GM23338 (cell line): ENCODE data around the gene DDX56. TPM values are rescaled to one million over a fixed set of nuclear protein-coding genes. Genes with fewer than 3 reads are reported as not detected.

Source experiments
- ATAC-seq: fragments of 200-7000 bp; cut with Tn5 transposase; 3 replicates; pipeline ENCODE4 v1.9.1; 2020
- DNase-seq: peaks from one replicate; pipeline ENCODE4 v3.0.0-alpha.2; 2015; ENCODE audit warnings: low spot score
- H2AFZ ChIP-seq: fragments of 200-600 bp; sonication (generic); 2 replicates; pipeline ENCODE4 v1.8.0; 2016; ENCODE audit warnings: antibody characterized with exemption, mild to moderate bottlenecking, moderate library complexity
- H3F3A ChIP-seq: fragments of 200-600 bp; sonication (generic); replicated peaks from 2 replicates; pipeline ENCODE4 v1.8.0; 2017; ENCODE audit warnings: antibody characterized with exemption, mixed run types, low read depth
- H3K27ac ChIP-seq: fragments of 200-600 bp; sonication (generic); 2 replicates; pipeline ENCODE4 v1.6.1; 2016; ENCODE audit warnings: low read depth
- H3K27me3 ChIP-seq: fragments of 200-600 bp; sonication (generic); 2 replicates; pipeline ENCODE4 v1.8.0; 2016; ENCODE audit warnings: mild to moderate bottlenecking, mixed run types, moderate library complexity; ENCODE audit not compliant: insufficient read depth
- H3K36me3 ChIP-seq: fragments of 200-600 bp; sonication (generic); 2 replicates; pipeline ENCODE4 v1.8.0; 2016; ENCODE audit warnings: mild to moderate bottlenecking; ENCODE audit not compliant: insufficient read depth
- H3K4me1 ChIP-seq: fragments of 200-600 bp; sonication (generic); 2 replicates; pipeline ENCODE4 v1.8.0; 2016; ENCODE audit warnings: mild to moderate bottlenecking, moderate library complexity; ENCODE audit not compliant: insufficient read depth
- H3K4me2 ChIP-seq: fragments of 200-600 bp; sonication (generic); 2 replicates; pipeline ENCODE4 v1.7.1; 2017; ENCODE audit warnings: mixed run types
- H3K4me3 ChIP-seq: fragments of 200-600 bp; sonication (generic); 2 replicates; pipeline ENCODE4 v1.6.1; 2016; ENCODE audit warnings: mixed run types
- H3K79me2 ChIP-seq: fragments of 200-600 bp; sonication (generic); replicated peaks from 2 replicates; pipeline ENCODE4 v1.8.0; 2017; ENCODE audit warnings: mild to moderate bottlenecking; ENCODE audit not compliant: insufficient read depth
- H3K9me2 ChIP-seq: fragments of 200-600 bp; sonication (generic); 2 replicates; pipeline ENCODE4 v1.8.0; 2017; ENCODE audit not compliant: insufficient read depth
- H4K20me1 ChIP-seq: fragments of 200-600 bp; sonication (generic); replicated peaks from 2 replicates; pipeline ENCODE4 v1.8.0; 2017; ENCODE audit warnings: mild to moderate bottlenecking; ENCODE audit not compliant: insufficient read depth
- H3K27ac Mint-ChIP-seq: 2 replicates; pipeline ENCODE4 v1.8.0; 2020; ENCODE audit warnings: inconsistent platforms, mild to moderate bottlenecking, moderate library complexity, mixed read lengths
- H3K27me3 Mint-ChIP-seq: 3 replicates; pipeline ENCODE4 v1.8.0; 2022; ENCODE audit warnings: low read depth, mild to moderate bottlenecking, moderate library complexity, mixed read lengths, inconsistent platforms; ENCODE audit not compliant: insufficient read depth, poor library complexity
- H3K36me3 Mint-ChIP-seq: 3 replicates; pipeline ENCODE4 v1.8.0; 2021; ENCODE audit warnings: low read depth, mild to moderate bottlenecking, inconsistent platforms, moderate library complexity, mixed read lengths
- H3K4me1 Mint-ChIP-seq: 3 replicates; pipeline ENCODE4 v1.8.0; 2020; ENCODE audit warnings: mild to moderate bottlenecking, inconsistent platforms, mixed read lengths
- H3K4me3 Mint-ChIP-seq: 3 replicates; pipeline ENCODE4 v1.8.0; 2021; ENCODE audit warnings: moderate library complexity, mild to moderate bottlenecking, inconsistent platforms, mixed read lengths
- H3K9me3 Mint-ChIP-seq: 3 replicates; pipeline ENCODE4 v1.8.0; 2020; ENCODE audit warnings: moderate library complexity, mild to moderate bottlenecking, inconsistent platforms, mixed read lengths
- CREB1 ChIP-seq: fragments of 250-450 bp; sonication (Bioruptor Pico); IDR thresholded peaks from 2 replicates; pipeline ENCODE4 v1.5.0; 2020; ENCODE audit warnings: low read depth, mild to moderate bottlenecking, moderate library complexity
- CTCF ChIP-seq, 2 experiments: fragments of 200-600 bp in 1 of 2; sonication (generic) in 1 of 2; conservative IDR thresholded peaks; 2 replicates each; pipeline versions ENCODE4 v1.5.1 to v1.6.1; 2016 to 2017; ENCODE audit warnings: antibody characterized with exemption in 2 of 2, low read depth in 2 of 2, mild to moderate bottlenecking in 2 of 2, moderate library complexity in 1 of 2
- ETS1 ChIP-seq: IDR thresholded peaks from 2 replicates; pipeline ENCODE4 v1.6.1; 2016; ENCODE audit warnings: antibody characterized with exemption
- EZH2phosphoT487 ChIP-seq: fragments of 200-600 bp; sonication (generic); IDR thresholded peaks from one replicate; pipeline ENCODE4 v1.8.1; 2018; ENCODE audit warnings: antibody characterized with exemption; ENCODE audit not compliant: unreplicated experiment
- JUNB ChIP-seq: IDR thresholded peaks from one replicate; pipeline ENCODE4 v1.6.1; 2016; ENCODE audit warnings: antibody characterized with exemption; ENCODE audit not compliant: unreplicated experiment
- ZNF331 ChIP-seq: fragments of 250-450 bp; sonication (Bioruptor Pico); IDR thresholded peaks from 2 replicates; pipeline ENCODE4 v1.5.0; 2020; ENCODE audit warnings: low read depth, mild to moderate bottlenecking, moderate library complexity
- polyA plus RNA-seq: library from polyadenylated mRNA; unstranded; fragments of >200 nt; fragmentation: Nextera tagmentation; extraction: Ambion mirVana; gene quantifications from 2 replicates; pipeline ENCODE4 v1.2.1, GENCODE V29; 2016
- total RNA-seq: library from RNA; depleted of rRNA; stranded (reverse); fragments of >200 nt; shearing (Covaris generic); gene quantifications from 2 replicates; pipeline ENCODE4 v1.2.3, GENCODE V29; 2014

DDX56 gene
- total and polyA plus RNA-seq, 2 experiments from 2014 or later: 44.1 to 72.3 TPM

- TF ChIP-seq EZH2phosphoT487: no peak
Measured at GRCh38 chr7:44608916-44609648, 35.4 kb upstream of the DDX56 start (continued).

- ATAC-seq (peak; percentile 2; the same call in 2 of the 3 replicates), DNase-seq (no peak)
- H3K36me3 ChIP-seq: no peaks in the 10 kb centered on the region
- peak overlapping the region; percentile 81 for H3K4me3 ChIP-seq
- H3K27me3 Mint-ChIP-seq: peaks cover 11% of the 10 kb centered on the region
- H3K9me3 Mint-ChIP-seq: no peaks in the 10 kb centered on the region; the same call in 2 of the 3 replicates
- peak overlapping the region; percentile 87 for H3K4me3 Mint-ChIP-seq
- TF ChIP-seq CTCF (conservative IDR thresholded peaks at IDR 0.05; ENCODE audit: low read depth in 2 of 2): no peak
- no peak for TF ChIP-seq JUNB
- TF ChIP-seq ETS1: no peak
- TF ChIP-seq CREB1 (CRISPR knock-in tag): no peak
- no peak for TF ChIP-seq ZNF331 (CRISPR knock-in tag)
- 0 out of 2 replicates have a peak, but pooled peaks cover 4% of the 10 kb centered on the region for H3F3A ChIP-seq
- no peaks in the 10 kb centered on the region for H3K27me3 ChIP-seq
- H4K20me1 ChIP-seq: no peaks in the 10 kb centered on the region
- H3K36me3 Mint-ChIP-seq: peaks cover 6% of the 10 kb centered on the region
- peak overlapping the region; percentile 97 for H3K27ac ChIP-seq
- peak overlapping the region; percentile 88 for H3K4me2 ChIP-seq
- H3K4me1 Mint-ChIP-seq: peaks cover 17% of the 10 kb centered on the region
- no peaks in the 10 kb centered on the region; the same call in none of the 2 replicates for H3K4me1 ChIP-seq
- H2AFZ ChIP-seq: peak overlapping the region; percentile 72; the same call in 1 of the 2 replicates
- peaks cover 54% of the 10 kb centered on the region for H3K79me2 ChIP-seq
- H3K9me2 ChIP-seq: no peaks in the 10 kb centered on the region
- H3K27ac Mint-ChIP-seq: peak overlapping the region; percentile 97
Measured at GRCh38 chr7:44607141-44608068, 33.7 kb upstream of the DDX56 start.
